Measurements from ENCODE around the gene SLC7A5. TPM values are rescaled to one million over a fixed set of nuclear protein-coding genes. Genes with fewer than 3 reads are reported as not detected.

SLC7A5 gene
- total RNA-seq, 3 donors from 2014 or later (not counting 1 experiment from before 2014, with no cell fraction given): 27.2 to 66.1 (median 34.2) TPM

DNA sequence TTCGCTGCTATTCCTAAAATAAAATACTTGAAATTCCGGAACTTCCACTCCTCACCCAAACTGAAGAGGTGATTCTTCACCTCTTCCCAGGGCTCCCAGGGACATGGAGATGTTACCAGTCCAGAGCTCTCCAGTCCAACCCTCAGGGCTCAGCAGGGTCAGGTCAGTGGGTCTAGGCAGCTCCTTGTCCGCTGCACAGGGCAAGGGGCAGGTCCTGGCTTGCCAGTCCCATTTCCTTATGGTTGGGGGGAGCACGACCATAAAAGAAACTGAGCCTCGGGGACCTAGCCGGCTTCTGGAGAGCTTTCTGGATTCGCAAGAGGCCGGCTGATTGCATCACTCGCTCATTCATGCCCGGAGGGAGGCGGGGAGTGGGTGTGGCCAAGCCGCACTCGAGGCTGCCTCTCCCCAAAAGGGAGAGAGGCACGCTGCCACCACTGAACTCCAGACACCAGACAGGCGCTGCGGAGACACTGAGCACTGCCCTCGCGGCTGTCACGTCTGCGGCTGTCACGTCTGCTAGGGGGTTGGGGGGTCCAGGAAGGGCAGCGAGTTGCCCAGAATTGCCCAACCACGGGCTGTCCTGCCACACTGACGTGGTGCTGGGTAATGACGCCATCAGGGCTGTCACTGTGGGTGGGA lies 15.8 kb downstream of the SLC7A5 start:
- Mint-ChIP-seq H3K4me1 (peaks cover 16 to 38% of the 10 kb centered on the region in 2 donors), H3K36me3 (no peaks in the 10 kb centered on the region), H3K27ac (peak overlapping the region; percentile 86 to 94), H3K9me3 (no peaks in the 10 kb centered on the region), H3K27me3 (ENCODE audit: low read depth in 2 of 2) (no peaks in the 10 kb centered on the region), H3K4me3 (peak overlapping the region; percentile 70)
- WGBS (ENCODE audit: insufficient coverage): 14% methylated on average over 25 of the region's 25 CpGs
- peak; percentile 78 to 89 (median 79) for ATAC-seq
- intact Hi-C loops (cut with micrococcal nuclease): loop anchor here (10.0 kb wide), 1 partner anchor 359 kb away; the partner anchor contains the start of gene ZCCHC14
- no peak for TF ChIP-seq CTCF (IDR thresholded peaks at IDR 0.05)
- H3K4me3 ChIP-seq (ENCODE audit: low read length): peak overlapping the region; percentile 13
- peak overlapping the region; percentile 78 for H3K27ac ChIP-seq (ENCODE audit: low read length)
- H3K27me3 ChIP-seq (ENCODE audit: control insufficient read depth, insufficient read depth, low read length): no peaks in the 10 kb centered on the region
- peak; percentile 91 to 93 for DNase-seq
- H3K36me3 ChIP-seq (ENCODE audit: control insufficient read depth, insufficient read depth, low read length): no peaks in the 10 kb centered on the region
- peaks cover 60% of the 10 kb centered on the region for H3K4me1 ChIP-seq (ENCODE audit: control insufficient read depth, insufficient read depth, low read length)
- H3K9me3 ChIP-seq (ENCODE audit: control insufficient read depth, insufficient read depth, low read length): no peaks in the 10 kb centered on the region

GRCh38 chr16:87851601-87852000 lies 17.7 kb downstream of the SLC7A5 start:
- H3K9me3 Mint-ChIP-seq: no peaks in the 10 kb centered on the region

GRCh38 chr16:87851141-87851587 lies 18.1 kb downstream of the SLC7A5 start:
- no peaks in the 10 kb centered on the region for H3K36me3 ChIP-seq (ENCODE audit: control insufficient read depth, insufficient read depth, low read length)
- ATAC-seq: no peak
- 92% methylated on average over 14 of the region's 14 CpGs for WGBS (ENCODE audit: insufficient coverage)
- peaks cover 40% of the 10 kb centered on the region for H3K4me1 ChIP-seq (ENCODE audit: control insufficient read depth, insufficient read depth, low read length)
- H3K27ac ChIP-seq (ENCODE audit: low read length): no peak overlapping the region
- Mint-ChIP-seq H3K27ac (peak overlapping the region in 1 of 2 donors; percentile 36), H3K4me3 (no peak overlapping the region), H3K9me3 (no peaks in the 10 kb centered on the region), H3K27me3 (ENCODE audit: low read depth in 2 of 2) (no peaks in the 10 kb centered on the region), H3K4me1 (peaks cover 9 to 29% of the 10 kb centered on the region in 2 donors), H3K36me3 (no peaks in the 10 kb centered on the region)
- no peak overlapping the region for H3K4me3 ChIP-seq (ENCODE audit: low read length)
- H3K9me3 ChIP-seq (ENCODE audit: control insufficient read depth, insufficient read depth, low read length): no peaks in the 10 kb centered on the region
- intact Hi-C loops (cut with micrococcal nuclease): loop anchor here (10.0 kb wide), 1 partner anchor 356 kb away; the partner anchor contains the start of gene ZCCHC14
- no peaks in the 10 kb centered on the region for H3K27me3 ChIP-seq (ENCODE audit: control insufficient read depth, insufficient read depth, low read length)
- no peak for TF ChIP-seq CTCF (IDR thresholded peaks at IDR 0.05)
- DNase-seq: no peak

More at GRCh38 chr16:87851601-87852000, 17.7 kb downstream of the SLC7A5 start:
- Mint-ChIP-seq H3K4me1 (peaks cover 12 to 31% of the 10 kb centered on the region in 2 donors), H3K27ac (peak overlapping the region in 1 of 2 donors; percentile 36), H3K4me3 (no peak overlapping the region), H3K36me3 (no peaks in the 10 kb centered on the region), H3K27me3 (ENCODE audit: low read depth in 2 of 2) (no peaks in the 10 kb centered on the region)
- Histone ChIP-seq H3K4me3 (ENCODE audit: low read length) (no peak overlapping the region), H3K27me3 (ENCODE audit: control insufficient read depth, insufficient read depth, low read length) (no peaks in the 10 kb centered on the region), H3K36me3 (ENCODE audit: control insufficient read depth, insufficient read depth, low read length) (no peaks in the 10 kb centered on the region), H3K27ac (ENCODE audit: low read length) (no peak overlapping the region), H3K9me3 (ENCODE audit: control insufficient read depth, insufficient read depth, low read length) (no peaks in the 10 kb centered on the region), H3K4me1 (ENCODE audit: control insufficient read depth, insufficient read depth, low read length) (peaks cover 44% of the 10 kb centered on the region)
- 92% methylated on average over 21 of the region's 21 CpGs for WGBS (ENCODE audit: insufficient coverage)
- intact Hi-C loops (cut with micrococcal nuclease): loop anchor here (10.0 kb wide), 1 partner anchor 357 kb away; the partner anchor contains the start of gene ZCCHC14
- no peak for TF ChIP-seq CTCF (IDR thresholded peaks at IDR 0.05)
- ATAC-seq (no peak), DNase-seq (no peak)
